GM18505 (cell line): ENCODE data around the gene TAGLN.

Experiments used
- ATAC-seq: cut with Tn5 transposase; IDR thresholded peaks from one replicate; pipeline ENCODE4 v1.9.1; 2021; ENCODE audit not compliant: unreplicated experiment
- POLR2A ChIP-seq: IDR thresholded peaks from 4 replicates; pipeline ENCODE4 v1.6.1; 2011; ENCODE audit warnings: borderline replicate concordance; ENCODE audit not compliant: insufficient read depth, insufficient read length; ENCODE audit errors: extremely low read depth

TAGLN gene

GRCh38 chr11:117220568-117220967, 21.4 kb downstream of the TAGLN start:
- no peak for ATAC-seq
- no peak for TF ChIP-seq POLR2A

- ATAC-seq = no peak
- no peak for TF ChIP-seq POLR2A
These were observed 22.0 kb downstream of the TAGLN start for GRCh38 chr11:117220999-117221774.

- ATAC-seq = no peak
- no peak for TF ChIP-seq POLR2A
These were observed 22.8 kb downstream of the TAGLN start for GRCh38 chr11:117221775-117222517.

- no peak for ATAC-seq
- TF ChIP-seq POLR2A = no peak
These were observed 24.0 kb downstream of the TAGLN start for GRCh38 chr11:117222991-117223740.

GRCh38 chr11:117223741-117224689, 24.8 kb downstream of the TAGLN start:
- TF ChIP-seq POLR2A = no peak
- no peak for ATAC-seq

GRCh38 chr11:117225553-117226170, 26.5 kb downstream of the TAGLN start:
- no peak for TF ChIP-seq POLR2A
- no peak for ATAC-seq

GRCh38 chr11:117226388-117227385, 27.5 kb downstream of the TAGLN start:
- TF ChIP-seq POLR2A = no peak
- ATAC-seq = no peak

GRCh38 chr11:117228091-117228490, 28.9 kb downstream of the TAGLN start:
- no peak for TF ChIP-seq POLR2A
- ATAC-seq = no peak

- no peak for TF ChIP-seq POLR2A
- ATAC-seq = no peak
These were observed 30.2 kb downstream of the TAGLN start for GRCh38 chr11:117229411-117229810.

- TF ChIP-seq POLR2A = no peak
- ATAC-seq = no peak
These were observed 30.7 kb downstream of the TAGLN start for GRCh38 chr11:117229931-117230285.

GRCh38 chr11:117230286-117230961, 31.3 kb downstream of the TAGLN start:
- ATAC-seq = no peak
- TF ChIP-seq POLR2A = peak; percentile 14
